ENCODE results near the gene NAA25. TPM values are rescaled to one million over a fixed set of nuclear protein-coding genes. Genes with fewer than 3 reads are reported as not detected.

The NAA25 gene
- total RNA-seq, 1 donor from 2014 or later, result 35.9 TPM

GRCh38 chr12:112148031-112148513 lies 39.5 kb upstream of the NAA25 start:
- Mint-ChIP-seq H3K4me3 (no peak overlapping the region), H3K9me3 (no peaks in the 10 kb centered on the region), H3K4me1 (no peaks in the 10 kb centered on the region), H3K27me3 (ENCODE audit: low read depth) (no peaks in the 10 kb centered on the region), H3K27ac (ENCODE audit: unreplicated experiment) (no peak overlapping the region), H3K36me3 (ENCODE audit: low read depth) (peaks cover 32% of the 10 kb centered on the region)
- no peak for DNase-seq (ENCODE audit: low read depth, low spot score)
- no peak for TF ChIP-seq CTCF (conservative IDR thresholded peaks at IDR 0.05)

GRCh38 chr12:112146123-112146522 lies 37.5 kb upstream of the NAA25 start:
- H3K4me1 Mint-ChIP-seq, result no peaks in the 10 kb centered on the region
- no peaks in the 10 kb centered on the region for H3K27me3 Mint-ChIP-seq (ENCODE audit: low read depth)
- no peak overlapping the region for H3K4me3 Mint-ChIP-seq
- no peak for DNase-seq (ENCODE audit: low read depth, low spot score)
- TF ChIP-seq CTCF (conservative IDR thresholded peaks at IDR 0.05), result no peak
- H3K36me3 Mint-ChIP-seq (ENCODE audit: low read depth), result peaks cover 19% of the 10 kb centered on the region
- H3K9me3 Mint-ChIP-seq, result no peaks in the 10 kb centered on the region
- H3K27ac Mint-ChIP-seq (ENCODE audit: unreplicated experiment), result no peak overlapping the region

- no peaks in the 10 kb centered on the region for H3K4me1 Mint-ChIP-seq
- H3K36me3 Mint-ChIP-seq (ENCODE audit: low read depth), result peaks cover 6% of the 10 kb centered on the region
- TF ChIP-seq CTCF (conservative IDR thresholded peaks at IDR 0.05), result no peak
- H3K27me3 Mint-ChIP-seq (ENCODE audit: low read depth), result no peaks in the 10 kb centered on the region
- H3K27ac Mint-ChIP-seq (ENCODE audit: unreplicated experiment), result no peak overlapping the region
- DNase-seq (ENCODE audit: low read depth, low spot score), result no peak
- no peak overlapping the region for H3K4me3 Mint-ChIP-seq
- no peaks in the 10 kb centered on the region for H3K9me3 Mint-ChIP-seq
Observed at GRCh38 chr12:112140728-112141127, 32.1 kb upstream of the NAA25 start.

GRCh38 chr12:112134731-112135130 lies 26.1 kb upstream of the NAA25 start:
- H3K4me3 Mint-ChIP-seq, result no peak overlapping the region
- no peaks in the 10 kb centered on the region for H3K27me3 Mint-ChIP-seq (ENCODE audit: low read depth)
- DNase-seq (ENCODE audit: low read depth, low spot score), result no peak
- H3K4me1 Mint-ChIP-seq, result no peaks in the 10 kb centered on the region
- no peak overlapping the region for H3K27ac Mint-ChIP-seq (ENCODE audit: unreplicated experiment)
- H3K9me3 Mint-ChIP-seq, result no peaks in the 10 kb centered on the region
- TF ChIP-seq CTCF (conservative IDR thresholded peaks at IDR 0.05), result no peak
- peaks cover 2% of the 10 kb centered on the region for H3K36me3 Mint-ChIP-seq (ENCODE audit: low read depth)

- Mint-ChIP-seq H3K27ac (ENCODE audit: unreplicated experiment) (no peak overlapping the region), H3K4me1 (no peaks in the 10 kb centered on the region), H3K36me3 (ENCODE audit: low read depth) (peaks cover 2% of the 10 kb centered on the region), H3K27me3 (ENCODE audit: low read depth) (no peaks in the 10 kb centered on the region), H3K9me3 (no peaks in the 10 kb centered on the region), H3K4me3 (no peak overlapping the region)
- no peak for DNase-seq (ENCODE audit: low read depth, low spot score)
- no peak for TF ChIP-seq CTCF (conservative IDR thresholded peaks at IDR 0.05)
Observed at GRCh38 chr12:112133418-112133817, 24.8 kb upstream of the NAA25 start.

- Mint-ChIP-seq H3K27ac (ENCODE audit: unreplicated experiment) (no peak overlapping the region), H3K4me1 (peaks cover 6% of the 10 kb centered on the region), H3K27me3 (ENCODE audit: low read depth) (no peaks in the 10 kb centered on the region), H3K4me3 (no peak overlapping the region), H3K9me3 (no peaks in the 10 kb centered on the region), H3K36me3 (ENCODE audit: low read depth) (peaks cover 2% of the 10 kb centered on the region)
- TF ChIP-seq CTCF (conservative IDR thresholded peaks at IDR 0.05), result no peak
- DNase-seq (ENCODE audit: low read depth, low spot score), result no peak
Observed at GRCh38 chr12:112131686-112132085, 23.1 kb upstream of the NAA25 start.

Data from neural crest cell (in vitro differentiated cells).